ENCODE measurements around the gene RABAC1.

DNA sequence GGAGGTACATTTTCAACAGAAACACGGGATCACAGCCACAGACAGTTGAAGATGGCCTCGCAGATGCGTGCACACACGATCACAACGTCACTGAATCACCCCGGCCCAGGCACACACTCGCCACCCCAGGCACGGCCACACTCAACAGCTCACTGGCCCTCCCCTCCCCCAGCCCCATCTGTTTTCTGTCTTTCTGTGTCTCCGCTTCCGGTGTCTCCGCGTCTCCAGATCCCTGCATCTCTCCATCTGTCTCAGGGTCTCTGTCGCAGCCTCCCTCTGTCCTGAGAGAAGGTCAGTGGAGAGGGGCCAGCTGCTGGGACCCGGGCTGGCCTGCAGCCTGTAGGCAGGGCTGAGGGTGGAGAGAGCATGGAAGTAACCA, 38.7 kb upstream of the RABAC1 start:
- TF ChIP-seq TAF1 (IDR thresholded peaks at IDR 0.05; ENCODE audit: borderline replicate concordance, low read depth, low read length): no peak
- TF ChIP-seq POLR2A (IDR thresholded peaks at IDR 0.05; ENCODE audit: low read depth, low read length): no peak
